Right cardiac atrium (tissue), 5 donors: ENCODE measurements around the gene ZBTB1. TPM values are rescaled to one million over a fixed set of nuclear protein-coding genes. Genes with fewer than 3 reads are reported as not detected.
A peak's percentile ranks its signal among the peaks of the same experiment; 100 is the strongest.
"Not testable (repeated sequence)": the region's sequence is repeated elsewhere in the genome, so short reads cannot be mapped to it uniquely, and the experiment has no call there.

Source experiments
- ATAC-seq, 2 donors: fragments of 200-7000 bp; cut with Tn5 transposase; one replicate each; pipeline versions ENCODE4 v1.8.0 to v1.9.1; 2020; ENCODE audit warnings: moderate library complexity in 2 of 2, mild to moderate bottlenecking in 1 of 2
- DNase-seq, 3 donors: peaks; one replicate each; pipeline ENCODE4 v3.0.0-alpha.2; 2020
- H3K27ac ChIP-seq: one replicate; pipeline ENCODE4 v1.5.1; 2013; ENCODE audit warnings: mild to moderate bottlenecking, low read length, control low read depth, moderate library complexity
- H3K27me3 ChIP-seq: one replicate; pipeline ENCODE4 v1.6.1; 2013; ENCODE audit not compliant: control insufficient read depth, insufficient read depth
- H3K4me1 ChIP-seq: one replicate; pipeline ENCODE4 v1.6.1; 2013; ENCODE audit warnings: low read length; ENCODE audit not compliant: control insufficient read depth, insufficient read depth
- H3K4me3 ChIP-seq: one replicate; pipeline ENCODE4 v1.5.1; 2013; ENCODE audit warnings: low read length, control low read depth
- H3K9me3 ChIP-seq: one replicate; pipeline ENCODE4 v1.6.1; 2013; ENCODE audit warnings: low read length; ENCODE audit not compliant: control insufficient read depth
- WGBS: extraction: QIAGEN DNeasy Blood & Tissue Kit; methylation state at CpG from one replicate; pipeline ENCODE4 v1.1.7; 2013; 5-methylcytosine and 5-hydroxymethylcytosine counted together
- intact Hi-C, 4 donors: fragments of 100-400 bp; cut with DNase I; formaldehyde crosslinking; loops; one replicate each; pipeline versions ENCODE4 v1.11.0 to v1.14.0; 2022 to 2023
- polyA plus RNA-seq: library from polyadenylated mRNA; stranded (reverse); fragments of 200-250 nt; gene quantifications from one replicate; pipeline ENCODE4 v1.2.3, GENCODE V29; 2013
- total RNA-seq, 4 donors: library from RNA; stranded (reverse); fragmentation: NEBNext Ultra II Directional; extraction: Animal tissue kit (Norgen Biotek cat#: 25700); gene quantifications; one replicate each; pipeline ENCODE4 v1.2.1, GENCODE V29; 2021
- donor health status: healthy with polysubstance abuse.
- donor health status: DM: no; HTN: yes; CAD: no.
- donor health status: DM: no; HTN: no; CAD: no.
- donor health status: DM: no; HTN: yes; CAD: no; lungs with severe emphysema.
- donor health status: DM: yes; HTN: yes; CAD: no.

The ZBTB1 gene
- total and polyA plus RNA-seq, 5 donors = 10.3 to 27.6 (median 24.6) TPM

DNA sequence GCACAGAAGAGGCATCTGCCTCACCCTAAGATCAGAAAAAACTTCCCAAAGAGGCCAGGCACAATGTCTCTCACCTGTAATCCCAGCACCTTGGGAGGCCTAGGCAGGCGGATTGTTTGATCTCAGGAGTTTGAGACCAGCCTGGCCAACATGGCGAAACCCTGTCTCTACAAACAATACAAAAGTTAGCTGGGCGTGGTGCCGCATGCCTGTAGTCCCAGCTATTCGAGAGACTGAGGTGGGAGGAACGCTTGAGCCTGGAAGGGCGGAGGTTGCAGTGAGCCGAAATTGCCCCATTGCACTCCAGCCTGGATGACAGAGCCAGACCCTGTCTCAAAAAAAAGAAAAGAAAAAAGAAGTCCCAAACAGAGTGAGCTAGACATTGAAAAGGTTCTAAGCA is 4.5 kb downstream of the ZBTB1 start:
- Histone ChIP-seq H3K27me3 (no peaks in the 10 kb centered on the region), H3K4me3 (no peak overlapping the region), H3K27ac (no peak overlapping the region), H3K4me1 (peaks cover 2% of the 10 kb centered on the region), H3K9me3 (no peaks in the 10 kb centered on the region)
- DNase-seq (no peak), ATAC-seq (no peak)
- intact Hi-C loops = loop anchor here in 1 of 4 donors (10.0 kb wide), 1 partner anchor 164 kb away; no protein-coding TSS in a partner anchor
- 87% methylated on average over 8 of the region's 8 CpGs for WGBS

DNA sequence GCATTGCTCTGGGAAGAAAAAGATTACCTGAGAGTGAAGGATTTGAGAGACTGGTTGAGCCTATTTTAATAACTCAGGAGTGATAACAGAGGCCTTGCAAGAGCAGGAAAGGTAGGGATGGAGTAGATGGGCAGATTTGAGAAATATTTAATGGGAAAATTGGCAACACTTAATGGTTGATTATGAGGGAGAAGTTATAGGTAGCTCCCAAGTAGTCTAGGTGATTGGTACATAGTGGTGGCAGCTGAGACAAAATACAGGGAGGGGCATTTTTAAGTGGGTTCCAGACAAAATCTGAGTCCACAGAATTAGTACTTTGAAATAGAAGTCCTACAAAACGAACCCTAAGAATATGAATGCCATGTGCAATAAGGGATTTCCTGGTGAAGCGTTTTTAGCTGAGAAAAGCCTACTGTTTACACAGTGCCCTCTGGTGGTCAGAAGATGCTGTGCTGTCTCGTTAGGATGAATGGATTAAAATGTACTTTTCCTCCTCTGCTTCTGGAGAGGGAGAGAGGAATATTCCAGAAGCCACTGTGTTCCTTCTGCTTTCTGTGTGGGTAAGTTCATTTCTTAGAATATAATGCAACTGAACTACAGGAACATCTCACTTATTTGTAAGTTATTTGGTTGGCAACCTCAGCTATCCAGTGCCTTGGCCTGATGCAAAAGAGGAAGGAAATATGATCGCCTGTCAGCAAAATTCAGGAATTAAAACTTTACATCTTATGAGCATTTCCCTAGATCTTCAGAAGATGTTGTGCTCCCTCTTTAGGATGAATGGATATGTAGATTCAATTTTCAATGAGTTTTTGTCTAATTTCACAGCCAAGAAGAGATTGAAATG is 6.5 kb downstream of the ZBTB1 start:
- DNase-seq (peak in 2 of 3 donors; percentile 41 to 70), ATAC-seq (peak in 1 of 2 donors; percentile 69)
- Histone ChIP-seq H3K27ac (no peak overlapping the region), H3K9me3 (no peaks in the 10 kb centered on the region), H3K4me3 (no peak overlapping the region), H3K4me1 (peaks cover 2% of the 10 kb centered on the region), H3K27me3 (no peaks in the 10 kb centered on the region)
- intact Hi-C loops = no loop called here
- WGBS = 18% methylated on average over 4 of the region's 4 CpGs

DNA sequence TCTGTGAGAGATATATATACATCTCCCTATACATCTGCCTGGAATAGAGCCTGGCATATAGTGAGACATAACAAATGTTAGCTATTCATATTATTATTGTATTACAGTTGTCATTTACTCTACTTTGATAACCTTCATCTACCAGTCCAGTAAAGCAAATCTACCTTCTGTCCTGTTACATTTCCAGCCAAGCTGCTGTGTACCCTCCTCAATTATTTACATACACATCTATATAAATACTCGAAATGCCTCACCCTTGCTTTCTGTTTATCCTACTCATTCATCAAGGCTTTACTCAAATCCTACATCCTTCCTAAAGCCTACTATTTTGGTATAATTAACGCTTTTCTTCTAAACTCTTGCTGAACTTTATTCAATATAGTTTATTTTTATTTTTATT is 8.7 kb downstream of the ZBTB1 start:
- no peak for DNase-seq
- intact Hi-C loops = no loop called here
- Histone ChIP-seq H3K4me1 (no peaks in the 10 kb centered on the region), H3K9me3 (no peaks in the 10 kb centered on the region), H3K4me3 (no peak overlapping the region), H3K27me3 (no peaks in the 10 kb centered on the region), H3K27ac (no peak overlapping the region)
- ATAC-seq = no peak
- 93% methylated on average over 2 of the region's 2 CpGs for WGBS

DNA sequence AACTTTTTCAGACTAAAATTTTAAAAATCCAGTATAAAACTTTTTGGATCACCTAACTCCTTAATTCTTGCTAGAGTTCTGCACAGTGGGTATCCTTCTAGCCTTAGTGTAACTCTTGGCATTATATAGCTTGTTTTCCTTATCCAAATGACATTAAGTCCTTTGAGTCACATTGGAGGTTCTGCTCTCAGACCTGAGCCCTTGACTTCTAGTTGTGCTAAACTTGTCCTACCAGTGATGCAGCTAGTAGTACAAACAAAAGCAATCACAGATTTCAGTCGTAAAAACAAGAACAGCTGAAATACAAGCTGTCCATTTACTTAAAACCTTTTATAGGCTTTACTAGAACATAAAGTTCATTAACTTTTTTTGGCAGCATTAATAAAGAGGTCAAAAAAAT is 10.5 kb downstream of the ZBTB1 start:
- Histone ChIP-seq H3K9me3 (no peaks in the 10 kb centered on the region), H3K4me3 (no peak overlapping the region), H3K27me3 (no peaks in the 10 kb centered on the region), H3K27ac (no peak overlapping the region), H3K4me1 (no peaks in the 10 kb centered on the region)
- 35% methylated on average over 1 of the region's 1 CpG for whole genome bisulfite sequencing
- intact Hi-C loops = no loop called here
- no peak for DNase-seq
- ATAC-seq = no peak

DNA sequence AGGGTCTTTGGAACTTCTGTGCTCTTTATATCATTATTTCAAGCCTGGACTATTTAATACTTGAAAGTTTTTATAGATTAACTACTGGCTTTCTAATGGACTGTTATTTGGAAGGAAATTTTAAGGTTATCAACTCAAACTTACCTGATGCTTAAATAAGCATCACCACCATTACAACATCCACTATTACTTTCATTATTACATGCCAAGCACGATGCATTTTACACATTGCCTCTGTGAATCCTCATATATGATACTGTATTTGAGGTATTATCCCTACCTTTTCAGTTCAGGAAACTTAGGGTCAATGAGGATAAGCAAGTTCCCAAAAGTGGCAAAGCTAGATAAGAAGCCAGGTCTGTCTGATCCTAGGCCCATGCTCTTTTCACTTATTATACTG is 12.4 kb downstream of the ZBTB1 start:
- 89% methylated on average over 1 of the region's 1 CpG for WGBS
- H3K27ac ChIP-seq = no peak overlapping the region
- no peak for DNase-seq
- no peak overlapping the region for H3K4me3 ChIP-seq
- H3K4me1 ChIP-seq = no peaks in the 10 kb centered on the region
- intact Hi-C loops = no loop called here
- no peak for ATAC-seq
- no peaks in the 10 kb centered on the region for H3K27me3 ChIP-seq
- H3K9me3 ChIP-seq = no peaks in the 10 kb centered on the region

DNA sequence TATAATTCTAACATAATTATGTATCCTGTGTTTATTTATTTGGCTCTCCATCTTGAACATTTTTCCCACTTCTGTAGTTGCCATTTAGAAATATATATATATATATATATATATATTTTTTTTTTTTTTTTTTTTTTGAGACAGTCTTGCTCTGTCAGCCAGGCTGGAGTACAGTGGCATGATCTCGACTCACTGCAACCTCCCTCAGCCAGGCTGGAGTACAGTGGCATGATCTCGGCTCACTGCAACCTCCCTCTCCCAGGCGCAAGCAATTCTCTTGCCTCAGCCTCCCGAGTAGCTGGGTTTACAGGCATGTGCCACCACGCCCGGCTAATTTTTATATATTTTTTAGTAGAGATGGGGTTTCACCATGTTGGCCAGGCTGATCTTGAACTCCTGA is 13.1 kb downstream of the ZBTB1 start:
- H3K4me3 ChIP-seq, H3K9me3 ChIP-seq, H3K4me1 ChIP-seq, H3K27ac ChIP-seq, ATAC-seq, DNase-seq, H3K27me3 ChIP-seq, intact Hi-C loops: not testable (repeated sequence)
- 80% methylated on average over 6 of the region's 6 CpGs for WGBS

DNA sequence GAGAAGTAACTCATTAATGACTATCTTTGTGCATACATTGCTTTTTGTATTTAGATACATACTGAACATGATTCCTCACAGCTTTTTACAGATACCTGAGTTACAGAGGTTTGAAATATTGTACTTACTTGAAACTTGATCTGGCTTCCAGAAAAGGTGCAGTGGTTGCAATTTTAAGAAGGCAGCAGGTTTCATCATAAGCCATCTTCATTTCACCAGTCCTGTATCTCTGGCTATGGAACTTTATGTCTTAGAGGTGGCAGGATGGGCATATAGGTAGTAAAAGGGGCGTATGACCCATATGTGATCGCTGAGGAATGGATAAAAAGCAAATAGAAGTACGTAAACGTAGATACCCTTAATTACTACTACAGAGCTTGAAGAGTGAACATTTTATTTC is 13.7 kb downstream of the ZBTB1 start:
- intact Hi-C loops = no loop called here

DNA sequence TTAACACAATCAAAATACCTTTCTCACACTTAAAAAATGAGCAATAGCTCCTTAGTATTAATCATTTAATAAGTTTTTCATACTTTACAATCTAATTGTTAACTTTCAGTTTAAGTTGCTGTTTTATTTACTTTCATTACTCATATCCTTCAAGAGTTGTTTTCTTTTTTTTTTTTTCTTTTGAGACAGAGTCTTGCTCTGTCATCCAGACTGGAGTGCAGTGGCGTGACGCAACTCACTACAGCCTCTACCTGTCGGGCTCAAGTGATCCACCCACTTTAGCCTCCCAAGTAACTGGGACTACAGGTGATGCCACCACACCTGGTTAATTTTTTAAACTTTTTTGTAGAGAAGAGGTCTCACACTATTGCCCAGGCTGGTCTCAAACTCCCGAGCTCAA is 16.1 kb downstream of the ZBTB1 start:
- Histone ChIP-seq H3K4me1 (no peaks in the 10 kb centered on the region), H3K9me3 (no peaks in the 10 kb centered on the region), H3K27me3 (no peaks in the 10 kb centered on the region), H3K27ac (no peak overlapping the region), H3K4me3 (no peak overlapping the region)
- no peak for ATAC-seq
- intact Hi-C loops = no loop called here
- DNase-seq = no peak
- WGBS = 99% methylated on average over 4 of the region's 4 CpGs

More for the DNA sequence above, 13.7 kb downstream of the ZBTB1 start:
- H3K4me1 ChIP-seq = no peaks in the 10 kb centered on the region
- no peaks in the 10 kb centered on the region for H3K9me3 ChIP-seq
- WGBS = 73% methylated on average over 4 of the region's 4 CpGs
- ATAC-seq = no peak
- no peak for DNase-seq
- H3K27ac ChIP-seq = no peak overlapping the region
- no peaks in the 10 kb centered on the region for H3K27me3 ChIP-seq
- no peak overlapping the region for H3K4me3 ChIP-seq

DNA sequence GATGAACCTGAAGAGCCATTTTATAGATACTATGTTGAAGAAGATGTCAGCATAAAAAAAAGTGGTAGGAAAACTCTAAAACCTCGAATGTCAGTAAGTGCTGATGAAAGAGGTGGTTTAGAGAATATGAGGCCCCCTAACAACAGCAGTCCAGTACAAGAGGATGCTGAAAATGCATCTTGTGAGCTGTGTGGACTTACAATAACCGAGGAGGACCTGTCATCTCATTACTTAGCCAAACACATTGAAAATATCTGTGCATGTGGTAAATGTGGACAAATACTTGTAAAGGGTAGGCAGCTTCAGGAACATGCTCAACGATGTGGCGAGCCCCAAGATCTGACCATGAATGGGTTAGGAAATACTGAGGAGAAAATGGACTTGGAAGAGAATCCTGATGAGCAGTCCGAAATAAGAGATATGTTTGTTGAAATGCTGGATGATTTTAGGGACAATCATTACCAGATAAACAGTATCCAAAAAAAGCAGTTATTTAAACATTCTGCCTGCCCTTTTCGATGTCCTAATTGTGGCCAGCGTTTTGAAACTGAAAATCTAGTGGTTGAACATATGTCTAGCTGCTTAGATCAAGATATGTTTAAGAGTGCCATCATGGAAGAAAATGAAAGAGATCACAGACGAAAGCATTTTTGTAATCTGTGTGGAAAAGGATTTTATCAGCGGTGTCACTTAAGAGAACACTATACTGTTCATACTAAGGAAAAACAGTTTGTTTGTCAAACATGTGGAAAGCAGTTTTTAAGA is 18.2 kb downstream of the ZBTB1 start:
- intact Hi-C loops = no loop called here
- no peaks in the 10 kb centered on the region for H3K9me3 ChIP-seq
- no peaks in the 10 kb centered on the region for H3K27me3 ChIP-seq
- 75% methylated on average over 9 of the region's 9 CpGs for WGBS
- no peaks in the 10 kb centered on the region for H3K4me1 ChIP-seq
- no peak overlapping the region for H3K4me3 ChIP-seq
- no peak for ATAC-seq
- DNase-seq = no peak
- no peak overlapping the region for H3K27ac ChIP-seq

DNA sequence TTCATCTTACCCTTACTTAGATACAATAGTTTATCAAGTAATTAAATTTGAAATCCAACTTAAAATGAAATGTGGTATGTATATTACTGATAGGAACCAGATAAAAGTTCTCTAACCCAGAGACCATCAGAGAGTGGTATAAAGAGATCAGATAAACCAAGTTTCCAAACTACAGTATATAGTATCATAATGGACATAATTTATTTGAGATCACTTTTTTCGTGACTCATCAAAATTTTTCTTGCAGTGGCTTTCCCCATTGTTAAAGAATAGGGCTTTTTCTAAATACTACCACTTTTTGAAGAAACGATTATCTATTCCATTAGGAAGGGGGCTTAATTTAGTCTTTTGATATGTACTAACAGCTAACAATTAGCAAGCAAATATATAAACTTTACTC is 20.8 kb downstream of the ZBTB1 start:
- WGBS = 95% methylated on average over 2 of the region's 2 CpGs
- no peaks in the 10 kb centered on the region for H3K27me3 ChIP-seq
- no peak for ATAC-seq

DNA sequence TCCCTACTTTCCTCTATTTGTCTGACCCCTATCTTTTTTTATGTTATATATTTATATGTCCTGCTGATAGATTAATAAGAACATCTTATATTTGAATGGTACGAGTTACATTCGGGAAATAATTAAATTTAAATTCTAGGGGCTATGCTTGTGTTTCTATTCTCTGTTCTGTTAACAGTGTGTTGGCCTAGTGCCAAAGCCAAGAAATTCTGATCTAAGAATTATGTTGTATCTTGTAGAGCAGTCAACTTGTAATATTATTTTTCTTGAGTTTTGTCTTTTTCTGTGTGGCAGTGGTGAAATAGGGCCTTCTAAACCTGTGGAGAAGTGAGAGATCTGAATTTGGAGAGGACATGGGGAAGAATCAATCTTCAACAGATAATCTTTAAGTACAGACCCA is 27.0 kb downstream of the ZBTB1 start:
- intact Hi-C loops = no loop called here
- DNase-seq (no peak), ATAC-seq (no peak)
- Histone ChIP-seq H3K4me3 (no peak overlapping the region), H3K9me3 (no peaks in the 10 kb centered on the region), H3K27ac (no peak overlapping the region), H3K27me3 (no peaks in the 10 kb centered on the region), H3K4me1 (no peaks in the 10 kb centered on the region)
- WGBS = 61% methylated on average over 2 of the region's 2 CpGs

More for the DNA sequence above, 20.8 kb downstream of the ZBTB1 start:
- Histone ChIP-seq H3K27ac (no peak overlapping the region), H3K9me3 (no peaks in the 10 kb centered on the region), H3K4me1 (no peaks in the 10 kb centered on the region), H3K4me3 (no peak overlapping the region)
- intact Hi-C loops = no loop called here
- DNase-seq = no peak
